Mesodermal cell (in vitro differentiated cells): ENCODE data around the gene LYRM1. TPM values are rescaled to one million over a fixed set of nuclear protein-coding genes. Genes with fewer than 3 reads are reported as not detected.

Experiments
- H3K27ac ChIP-seq: 2 replicates; pipeline ENCODE4 v1.7.0; 2013; ENCODE audit warnings: mild to moderate bottlenecking, low read depth, low read length, moderate library complexity; ENCODE audit not compliant: severe bottlenecking
- H3K36me3 ChIP-seq: 2 replicates; pipeline ENCODE4 v1.7.1; 2013; ENCODE audit warnings: mild to moderate bottlenecking, low read length, moderate library complexity; ENCODE audit not compliant: control insufficient read depth, insufficient read depth
- H3K4me1 ChIP-seq: one replicate; pipeline ENCODE4 v1.7.1; 2013; ENCODE audit warnings: mild to moderate bottlenecking, low read length; ENCODE audit not compliant: insufficient read depth, control insufficient read depth, poor library complexity, severe bottlenecking
- H3K4me3 ChIP-seq: 2 replicates; pipeline ENCODE4 v1.7.0; 2013; ENCODE audit warnings: low read length, control low read depth, mild to moderate bottlenecking; ENCODE audit not compliant: insufficient read depth, poor library complexity, severe bottlenecking; ENCODE audit errors: extremely low read depth
- H3K9me3 ChIP-seq: 2 replicates; pipeline ENCODE4 v1.7.1; 2013; ENCODE audit warnings: mild to moderate bottlenecking, low read length, moderate library complexity; ENCODE audit not compliant: control insufficient read depth
- WGBS, 2 experiments: methylation state at CpG; one replicate each; pipeline ENCODE4 v1.1.5; 2013; ENCODE audit warnings: missing lambda C conversion rate in 2 of 2; ENCODE audit not compliant: insufficient coverage in 2 of 2; 5-methylcytosine and 5-hydroxymethylcytosine counted together
- polyA plus RNA-seq, 2 experiments: library from polyadenylated mRNA; stranded (reverse); fragments of 50-300 nt; gene quantifications; one replicate each; pipeline ENCODE4 v1.2.3, GENCODE V29; 2013

Gene LYRM1
- 31.1 TPM for polyA plus RNA-seq (2013, experiment 1 of 2)
- polyA plus RNA-seq (2013, experiment 2 of 2), result 31.6 TPM

- Histone ChIP-seq H3K4me1 (peaks cover 35% of the 10 kb centered on the region), H3K4me3 (peak within 1 kb of the TSS; percentile 86), H3K9me3 (no peaks in the 10 kb centered on the region), H3K36me3 (peaks cover 26% of the 10 kb centered on the region), H3K27ac (peak within 1 kb of the TSS; percentile 98)
- WGBS, 2 experiments, result 0 to 1% methylated on average over 34 to 44 of the region's 62 CpGs
These were observed at the start of gene LYRM1, which contains the start of gene DCUN1D3 for GRCh38 chr16:20900299-20901067. Gene LYRM1, plus strand, starts transcription at chr16:20900771. Its CDS starts 14,785 bp downstream, at chr16:20915556. Gene DCUN1D3, minus strand, starts transcription at chr16:20900358. Its CDS starts 37,820 bp downstream, at chr16:20862538.

- H3K27ac ChIP-seq, result no peak overlapping the region
- H3K36me3 ChIP-seq, result peaks cover 17% of the 10 kb centered on the region
- H3K4me3 ChIP-seq, result no peak overlapping the region
- WGBS, 2 experiments, result 89 to 96% methylated on average over 2 of the region's 3 CpGs
- H3K4me1 ChIP-seq, result peaks cover 23% of the 10 kb centered on the region
- H3K9me3 ChIP-seq, result no peaks in the 10 kb centered on the region
These were observed 49.6 kb upstream of the LYRM1 start for GRCh38 chr16:20850981-20851380.

GRCh38 chr16:20851601-20852000 is 49.0 kb upstream of the LYRM1 start:
- 100% methylated on average over 1 of the region's 2 CpGs; no CpG with 5 or more reads in 1 of the 2 experiments for WGBS, 2 experiments
- H3K4me1 ChIP-seq, result peaks cover 23% of the 10 kb centered on the region
- no peak overlapping the region for H3K4me3 ChIP-seq
- H3K9me3 ChIP-seq, result no peaks in the 10 kb centered on the region
- H3K36me3 ChIP-seq, result peaks cover 19% of the 10 kb centered on the region
- H3K27ac ChIP-seq, result no peak overlapping the region

GRCh38 chr16:20853143-20853542 is 47.4 kb upstream of the LYRM1 start:
- no peaks in the 10 kb centered on the region for H3K9me3 ChIP-seq
- H3K4me3 ChIP-seq, result no peak overlapping the region
- peaks cover 23% of the 10 kb centered on the region for H3K4me1 ChIP-seq
- WGBS, 2 experiments, result 79 to 90% methylated on average over 2 to 3 of the region's 5 CpGs
- H3K36me3 ChIP-seq, result peaks cover 24% of the 10 kb centered on the region
- no peak overlapping the region for H3K27ac ChIP-seq

GRCh38 chr16:20853981-20854620 is 46.5 kb upstream of the LYRM1 start:
- no peak overlapping the region for H3K27ac ChIP-seq
- no peak overlapping the region for H3K4me3 ChIP-seq
- H3K36me3 ChIP-seq, result peaks cover 26% of the 10 kb centered on the region
- 84 to 100% methylated on average over 1 to 2 of the region's 3 CpGs for WGBS, 2 experiments
- H3K9me3 ChIP-seq, result no peaks in the 10 kb centered on the region
- H3K4me1 ChIP-seq, result peaks cover 23% of the 10 kb centered on the region

GRCh38 chr16:20854963-20855362 is 45.6 kb upstream of the LYRM1 start:
- H3K36me3 ChIP-seq, result peaks cover 35% of the 10 kb centered on the region
- 91 to 100% methylated on average over 1 of the region's 2 CpGs for WGBS, 2 experiments
- no peak overlapping the region for H3K27ac ChIP-seq
- H3K4me1 ChIP-seq, result peaks cover 23% of the 10 kb centered on the region
- no peaks in the 10 kb centered on the region for H3K9me3 ChIP-seq
- no peak overlapping the region for H3K4me3 ChIP-seq

GRCh38 chr16:20857281-20857680 is 43.3 kb upstream of the LYRM1 start:
- peaks cover 58% of the 10 kb centered on the region for H3K36me3 ChIP-seq
- no peak overlapping the region for H3K27ac ChIP-seq
- peaks cover 21% of the 10 kb centered on the region for H3K4me1 ChIP-seq
- no peaks in the 10 kb centered on the region for H3K9me3 ChIP-seq
- WGBS, 2 experiments, result no CpG with 5 or more reads among the region's 2 CpGs
- no peak overlapping the region for H3K4me3 ChIP-seq

GRCh38 chr16:20859229-20859628 is 41.3 kb upstream of the LYRM1 start:
- Histone ChIP-seq H3K9me3 (no peaks in the 10 kb centered on the region), H3K36me3 (peaks cover 62% of the 10 kb centered on the region), H3K4me1 (peaks cover 14% of the 10 kb centered on the region), H3K27ac (no peak overlapping the region), H3K4me3 (no peak overlapping the region)
- 100% methylated on average over 1 of the region's 3 CpGs; no CpG with 5 or more reads in 1 of the 2 experiments for WGBS, 2 experiments

GRCh38 chr16:20859699-20860098 is 40.9 kb upstream of the LYRM1 start:
- WGBS, 2 experiments, result 85 to 90% methylated on average over 2 to 4 of the region's 4 CpGs
- Histone ChIP-seq H3K4me3 (no peak overlapping the region), H3K27ac (no peak overlapping the region), H3K9me3 (no peaks in the 10 kb centered on the region), H3K36me3 (peaks cover 62% of the 10 kb centered on the region), H3K4me1 (peaks cover 14% of the 10 kb centered on the region)

GRCh38 chr16:20860361-20860760 is 40.2 kb upstream of the LYRM1 start:
- Histone ChIP-seq H3K9me3 (no peaks in the 10 kb centered on the region), H3K27ac (no peak overlapping the region), H3K36me3 (peaks cover 57% of the 10 kb centered on the region), H3K4me3 (no peak overlapping the region), H3K4me1 (peaks cover 18% of the 10 kb centered on the region)
- 83 to 93% methylated on average over 1 to 4 of the region's 4 CpGs for WGBS, 2 experiments
